Measurements from ENCODE around the gene NSDHL. TPM values are rescaled to one million over a fixed set of nuclear protein-coding genes. Genes with fewer than 3 reads are reported as not detected.

The NSDHL gene
- total RNA-seq, 4 donors from 2014 or later = 41.0 to 63.7 (median 57.4) TPM

GRCh38 chrX:152878976-152879755 lies 48.3 kb downstream of the NSDHL start:
- Histone ChIP-seq H3K27ac (peak overlapping the region; percentile 67 to 79 (median 68)), H3K9me3 (no peaks in the 10 kb centered on the region), H3K4me1 (peaks cover 0 to 33% (median 7%) of the 10 kb centered on the region in 3 donors), H3K4me3 (no peak overlapping the region), H3K36me3 (no peaks in the 10 kb centered on the region), H3K27me3 (no peaks in the 10 kb centered on the region)
- intact Hi-C loops (cut with DNase I) = loop anchor here (10.0 kb wide), 1 partner anchor 56 kb away; no protein-coding TSS in a partner anchor
- no peak for DNase-seq
- TF ChIP-seq CTCF (IDR thresholded peaks at IDR 0.05) = no peak
- TF ChIP-seq POLR2A (IDR thresholded peaks at IDR 0.05) = no peak
- WGBS, 2 donors = 49 to 92% methylated on average over 2 to 16 of the region's 16 CpGs

- Histone ChIP-seq H3K4me3 (no peak overlapping the region), H3K9me3 (no peaks in the 10 kb centered on the region), H3K27me3 (no peaks in the 10 kb centered on the region), H3K27ac (no peak overlapping the region), H3K4me1 (peaks cover 0 to 35% (median 7%) of the 10 kb centered on the region in 3 donors), H3K36me3 (no peaks in the 10 kb centered on the region)
- TF ChIP-seq CTCF (IDR thresholded peaks at IDR 0.05) (no peak), POLR2A (IDR thresholded peaks at IDR 0.05) (no peak)
- intact Hi-C loops (cut with DNase I) = no loop called here
- 77 to 95% methylated on average over 2 of the region's 2 CpGs for WGBS, 2 donors
- DNase-seq = no peak
Measured at GRCh38 chrX:152881289-152881688, 50.4 kb downstream of the NSDHL start.

- TF ChIP-seq CTCF (IDR thresholded peaks at IDR 0.05) = no peak
- TF ChIP-seq POLR2A (IDR thresholded peaks at IDR 0.05) = no peak
- no peaks in the 10 kb centered on the region for H3K27me3 ChIP-seq
- no peak for DNase-seq
- H3K27ac ChIP-seq = no peak overlapping the region
- no peaks in the 10 kb centered on the region for H3K9me3 ChIP-seq
- no peak overlapping the region for H3K4me3 ChIP-seq
- H3K4me1 ChIP-seq = peaks cover 0 to 15% (median 0%) of the 10 kb centered on the region in 3 donors
- 61 to 67% methylated on average over 1 to 6 of the region's 6 CpGs for WGBS, 2 donors
- H3K36me3 ChIP-seq = no peaks in the 10 kb centered on the region
- intact Hi-C loops (cut with DNase I) = no loop called here
Measured at GRCh38 chrX:152884171-152884570, 53.3 kb downstream of the NSDHL start.

GRCh38 chrX:152886716-152887115 lies 55.9 kb downstream of the NSDHL start:
- Histone ChIP-seq H3K4me3 (no peak overlapping the region), H3K4me1 (peaks cover 0 to 9% (median 0%) of the 10 kb centered on the region in 3 donors), H3K9me3 (no peaks in the 10 kb centered on the region), H3K27ac (no peak overlapping the region), H3K27me3 (no peaks in the 10 kb centered on the region), H3K36me3 (no peaks in the 10 kb centered on the region)
- TF ChIP-seq CTCF (IDR thresholded peaks at IDR 0.05) (no peak), POLR2A (IDR thresholded peaks at IDR 0.05) (no peak)
- intact Hi-C loops (cut with DNase I) = no loop called here
- 56 to 83% methylated on average over 1 to 2 of the region's 3 CpGs for WGBS, 2 donors
- no peak for DNase-seq

- WGBS, 2 donors = 36 to 71% methylated on average over 2 to 3 of the region's 4 CpGs
- no peaks in the 10 kb centered on the region for H3K36me3 ChIP-seq
- TF ChIP-seq CTCF (IDR thresholded peaks at IDR 0.05) (no peak), POLR2A (IDR thresholded peaks at IDR 0.05) (no peak)
- H3K4me3 ChIP-seq = no peak overlapping the region
- H3K9me3 ChIP-seq = no peaks in the 10 kb centered on the region
- H3K27ac ChIP-seq = peak overlapping the region in 1 of 4 donors; percentile 90
- H3K4me1 ChIP-seq = peaks cover 17 to 49% (median 22%) of the 10 kb centered on the region in 3 donors
- DNase-seq = no peak
- H3K27me3 ChIP-seq = no peaks in the 10 kb centered on the region
- intact Hi-C loops (cut with DNase I) = no loop called here
Measured at GRCh38 chrX:152892499-152892898, 61.6 kb downstream of the NSDHL start.

Data from esophagus squamous epithelium (tissue), 5 donors.